ENCODE measurements around the gene GRM3. TPM values are rescaled to one million over a fixed set of nuclear protein-coding genes. Genes with fewer than 3 reads are reported as not detected.
"Not testable (repeated sequence)": the region's sequence is repeated elsewhere in the genome, so short reads cannot be mapped to it uniquely, and the experiment has no call there.

The GRM3 gene
- 0.14 TPM for polyA plus RNA-seq (ENCODE audit: insufficient read length)

GRCh38 chr7:86643561-86644281, at the start of gene GRM3:
Gene GRM3 (plus strand): TSS chr7:86643909. CDS start chr7:86765146, 121,237 bp downstream.
- DNase-seq, result peak; percentile 3

- DNase-seq, result no peak
Observed at GRCh38 chr7:86598311-86598710, 45.4 kb upstream of the GRM3 start.

GRCh38 chr7:86598721-86599120, 45.0 kb upstream of the GRM3 start:
- no peak for DNase-seq

GRCh38 chr7:86600506-86601290, 43.0 kb upstream of the GRM3 start:
- DNase-seq, result no peak

DNA sequence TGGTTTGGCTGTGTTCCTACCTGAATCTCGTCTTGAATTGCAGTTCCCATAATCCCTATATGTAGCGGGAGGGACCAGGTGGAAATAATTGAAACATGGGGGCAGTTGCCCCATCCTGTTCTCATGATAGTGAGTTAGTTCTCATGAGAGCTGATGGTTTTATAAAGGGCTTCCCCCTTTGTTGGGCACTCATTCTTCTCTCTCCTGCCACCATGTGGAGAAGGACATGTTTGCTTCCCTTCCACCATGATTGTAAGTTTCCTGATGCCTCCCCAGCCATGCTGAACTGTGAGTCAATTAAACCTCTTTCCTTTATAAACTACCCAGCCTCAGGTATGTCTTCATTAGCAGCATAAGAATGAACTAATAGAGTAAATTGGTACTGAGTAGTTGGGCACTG, 28.0 kb upstream of the GRM3 start:
- DNase-seq, result not testable (repeated sequence)

DNA sequence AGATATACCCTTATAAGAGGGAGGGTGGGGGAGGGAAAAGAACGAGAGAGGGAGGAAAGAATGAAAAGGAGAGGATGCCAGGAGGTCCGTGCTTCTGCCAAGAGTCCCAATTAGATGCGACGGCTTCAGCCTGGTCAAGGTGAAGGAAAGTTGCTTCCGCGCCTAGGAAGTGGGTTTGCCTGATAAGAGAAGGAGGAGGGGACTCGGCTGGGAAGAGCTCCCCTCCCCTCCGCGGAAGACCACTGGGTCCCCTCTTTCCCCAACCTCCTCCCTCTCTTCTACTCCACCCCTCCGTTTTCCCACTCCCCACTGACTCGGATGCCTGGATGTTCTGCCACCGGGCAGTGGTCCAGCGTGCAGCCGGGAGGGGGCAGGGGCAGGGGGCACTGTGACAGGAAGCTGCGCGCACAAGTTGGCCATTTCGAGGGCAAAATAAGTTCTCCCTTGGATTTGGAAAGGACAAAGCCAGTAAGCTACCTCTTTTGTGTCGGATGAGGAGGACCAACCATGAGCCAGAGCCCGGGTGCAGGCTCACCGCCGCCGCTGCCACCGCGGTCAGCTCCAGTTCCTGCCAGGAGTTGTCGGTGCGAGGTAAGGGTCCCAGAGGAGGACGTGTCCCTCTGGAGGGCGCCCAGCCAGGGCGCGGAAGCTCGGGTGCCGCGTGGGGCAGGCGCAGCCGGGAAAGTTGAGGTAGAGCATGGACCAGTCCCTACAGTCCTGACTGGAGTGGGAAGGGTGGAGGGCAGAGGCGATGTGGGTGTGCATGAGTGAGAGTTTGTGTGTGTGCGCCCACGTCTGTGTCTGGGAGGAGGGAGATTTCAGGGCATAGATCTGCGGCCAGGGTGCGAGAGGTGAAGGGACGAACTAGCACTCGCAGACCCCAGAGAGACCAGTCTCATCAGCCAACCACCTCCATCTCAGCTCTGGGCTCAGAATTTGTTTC, 844 bp downstream of the GRM3 start:
- no peak for DNase-seq

GRCh38 chr7:86645225-86645608, 1.5 kb downstream of the GRM3 start:
- no peak for DNase-seq

- DNase-seq, result no peak
Observed at GRCh38 chr7:86645676-86646276, 2.1 kb downstream of the GRM3 start.

GRCh38 chr7:86647385-86648094, 3.8 kb downstream of the GRM3 start:
- DNase-seq, result no peak

DNA sequence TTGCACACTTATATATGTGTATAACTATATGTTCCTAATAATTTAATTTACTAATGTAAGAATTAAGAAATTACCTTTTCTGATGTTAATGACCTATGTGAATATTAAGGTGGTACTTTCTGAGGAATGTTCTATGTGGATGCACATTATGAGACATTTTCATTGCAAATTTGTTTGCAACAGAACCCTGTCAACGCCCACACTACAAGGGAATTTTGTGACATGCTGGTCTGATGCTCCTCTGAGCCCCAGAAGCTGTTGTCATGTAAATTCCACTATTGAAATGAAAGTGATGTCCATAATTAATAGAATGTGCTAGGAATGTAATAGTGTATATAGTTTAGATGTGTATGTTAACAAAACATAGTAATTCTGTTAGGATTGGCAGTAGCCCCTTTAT, 4.5 kb downstream of the GRM3 start:
- no peak for DNase-seq

DNA sequence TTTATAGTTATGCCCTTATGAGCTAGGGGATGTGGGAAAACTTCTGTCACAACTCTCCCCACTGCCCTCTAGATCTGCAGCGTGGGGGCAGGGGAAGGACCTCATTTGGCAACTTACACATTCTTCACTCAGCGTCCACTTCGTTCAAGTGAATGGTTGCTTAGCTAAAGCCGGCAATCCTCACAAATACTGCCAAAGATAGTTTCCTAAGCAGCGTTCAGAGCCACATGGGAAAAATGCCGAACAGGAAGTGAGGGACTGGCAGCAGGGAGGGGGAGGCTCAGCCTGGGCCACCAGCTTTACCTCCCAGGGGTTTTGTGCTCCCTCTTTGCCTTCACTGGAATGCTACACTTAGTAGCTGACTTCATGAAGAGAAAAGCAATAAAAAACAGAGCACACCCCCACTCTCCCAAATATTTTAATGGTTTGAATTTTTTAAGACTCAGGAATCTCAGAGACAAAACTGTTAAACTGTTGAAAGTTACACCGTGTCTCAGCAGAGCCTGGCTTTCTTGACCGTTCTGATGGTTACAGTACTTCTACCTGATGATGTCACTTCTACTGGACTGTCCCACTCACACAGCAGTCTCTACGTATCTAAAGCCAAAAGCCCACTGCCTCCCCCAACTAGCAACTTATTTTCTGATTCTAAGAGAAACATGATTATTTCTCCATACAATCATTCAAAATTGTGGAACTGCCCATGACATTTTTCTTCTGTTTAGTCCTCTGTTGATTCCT, 10.4 kb downstream of the GRM3 start:
- peak; percentile 11 for DNase-seq

- DNase-seq, result no peak
Observed at GRCh38 chr7:86657948-86658347, 14.2 kb downstream of the GRM3 start.

GRCh38 chr7:86660950-86661462, 17.3 kb downstream of the GRM3 start:
- DNase-seq, result no peak

DNA sequence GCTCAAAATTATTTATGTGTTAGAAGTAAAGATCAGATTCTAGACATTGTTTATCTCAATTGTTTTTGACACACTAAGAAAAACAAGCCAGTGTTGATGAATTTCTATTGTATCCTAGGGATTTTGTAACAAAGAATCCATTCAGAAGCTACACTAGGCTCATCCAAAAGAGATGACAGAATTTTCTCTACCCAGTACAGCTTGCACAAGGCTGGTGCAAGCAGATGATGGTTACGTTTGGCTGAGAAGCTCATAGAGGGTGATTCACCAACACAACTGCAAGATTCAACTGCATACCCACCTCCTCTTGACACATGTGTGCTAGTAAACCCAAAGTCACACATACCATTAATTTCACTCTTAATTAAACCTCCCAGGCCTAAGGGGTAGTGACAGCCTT, 20.8 kb downstream of the GRM3 start:
- DNase-seq, result no peak

- DNase-seq, result no peak
Observed at GRCh38 chr7:86664991-86665390, 21.3 kb downstream of the GRM3 start.

- DNase-seq, result no peak
Observed at GRCh38 chr7:86665669-86666068, 22.0 kb downstream of the GRM3 start.

GRCh38 chr7:86667732-86668131, 24.0 kb downstream of the GRM3 start:
- no peak for DNase-seq

DNA sequence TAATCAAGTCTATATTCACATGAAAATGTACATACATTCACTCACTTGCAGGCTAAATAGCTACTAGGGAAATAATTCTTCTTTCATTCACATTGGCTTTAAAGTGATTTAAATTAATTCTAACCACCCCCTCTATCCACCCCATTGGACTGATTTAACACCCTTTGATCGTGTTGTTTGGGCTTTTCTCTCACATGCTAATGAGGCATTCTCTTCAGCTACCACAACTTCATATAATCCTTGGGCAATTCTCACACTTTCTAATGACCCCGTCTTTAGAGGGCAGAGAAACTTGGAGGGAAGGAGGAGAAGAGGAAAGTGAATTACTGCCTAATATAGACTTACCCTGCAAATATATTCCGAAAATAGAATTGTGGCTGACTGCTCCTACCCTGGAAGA, 24.6 kb downstream of the GRM3 start:
- no peak for DNase-seq

- DNase-seq, result no peak
Observed at GRCh38 chr7:86687831-86688230, 44.1 kb downstream of the GRM3 start.

DNA sequence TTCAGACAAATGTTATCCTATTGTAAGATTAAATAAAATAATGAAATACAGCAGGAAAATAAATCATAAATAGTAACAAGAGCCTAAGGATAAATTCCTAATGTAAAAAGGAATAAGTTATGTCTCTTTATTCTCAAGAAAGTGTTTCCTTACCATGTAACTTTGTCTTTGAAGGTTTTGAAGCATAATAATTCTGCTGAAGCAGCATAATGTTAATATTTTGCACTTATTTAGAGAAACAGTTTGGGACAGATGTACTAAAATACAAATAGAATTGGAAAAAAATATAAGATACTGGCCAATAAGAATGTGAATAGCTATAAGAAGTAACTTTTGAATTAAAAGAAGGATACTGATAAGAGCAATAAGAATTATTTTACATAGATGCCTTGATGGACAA, 45.7 kb downstream of the GRM3 start:
- DNase-seq, result no peak

GRCh38 chr7:86692755-86693154, 49.0 kb downstream of the GRM3 start:
- no peak for DNase-seq

All from hindlimb muscle (tissue), 1 donor.